Ureter (tissue), 1 donor: Measurements from ENCODE around the gene EPS8L3. TPM values are rescaled to one million over a fixed set of nuclear protein-coding genes. Genes with fewer than 3 reads are reported as not detected.

Experiments used
- DNase-seq: peaks from one replicate; pipeline ENCODE4 v3.0.0-alpha.2; 2020; ENCODE audit warnings: low spot score
- total RNA-seq: library from RNA; stranded (reverse); gene quantifications from one replicate; pipeline ENCODE4 v1.2.4, GENCODE V29; 2023
- donor health status: DM: yes; HTN: yes; CAD: no.

The EPS8L3 gene
- total RNA-seq, 1 donor from 2014 or later = 0.55 TPM

- peak; percentile 54 for DNase-seq
Observed at GRCh38 chr1:109793486-109794318, 30.0 kb upstream of the EPS8L3 start.

GRCh38 chr1:109793089-109793485 is 29.4 kb upstream of the EPS8L3 start:
- DNase-seq = peak; percentile 30

DNA sequence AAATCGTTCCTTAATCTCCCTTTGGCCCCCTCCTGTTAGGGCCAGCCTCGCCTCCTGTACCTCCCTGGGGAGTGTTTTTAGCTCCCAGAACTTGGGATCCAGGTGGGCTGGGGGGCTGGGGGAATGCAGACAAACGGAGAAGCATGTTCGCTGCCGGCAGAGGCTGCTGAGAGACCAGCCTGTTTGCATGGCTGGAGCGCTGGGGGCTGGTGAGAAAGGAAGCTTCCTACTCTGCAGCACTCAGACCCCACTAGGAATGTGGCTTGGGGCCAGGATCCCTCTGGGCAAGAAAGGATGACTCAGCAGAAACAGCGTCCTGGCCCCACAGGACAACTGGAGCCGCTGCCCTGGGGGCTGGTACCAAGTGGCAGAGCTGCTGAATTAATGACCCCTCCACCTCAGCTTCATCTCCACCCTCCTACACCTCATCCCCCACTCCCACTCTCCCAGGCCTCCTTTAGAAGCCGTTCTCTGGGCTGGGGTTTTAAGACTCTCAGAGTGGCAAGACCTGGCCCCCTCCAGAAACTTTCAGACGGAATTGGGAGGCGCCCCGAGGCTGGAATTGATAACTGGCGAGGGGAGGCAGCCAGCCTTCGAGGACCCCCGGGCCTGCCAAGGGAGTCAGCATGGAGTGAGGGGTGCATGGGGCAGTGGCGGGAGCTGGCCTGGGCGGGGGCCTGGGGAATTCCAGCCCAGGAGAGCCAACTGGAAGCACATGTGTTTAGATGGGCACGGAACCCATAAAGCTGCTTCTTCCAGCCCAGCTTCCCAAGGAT is 28.5 kb upstream of the EPS8L3 start:
- DNase-seq = peak; percentile 71

- peak; percentile 44 for DNase-seq
Observed at GRCh38 chr1:109791495-109792043, 27.8 kb upstream of the EPS8L3 start.

DNA sequence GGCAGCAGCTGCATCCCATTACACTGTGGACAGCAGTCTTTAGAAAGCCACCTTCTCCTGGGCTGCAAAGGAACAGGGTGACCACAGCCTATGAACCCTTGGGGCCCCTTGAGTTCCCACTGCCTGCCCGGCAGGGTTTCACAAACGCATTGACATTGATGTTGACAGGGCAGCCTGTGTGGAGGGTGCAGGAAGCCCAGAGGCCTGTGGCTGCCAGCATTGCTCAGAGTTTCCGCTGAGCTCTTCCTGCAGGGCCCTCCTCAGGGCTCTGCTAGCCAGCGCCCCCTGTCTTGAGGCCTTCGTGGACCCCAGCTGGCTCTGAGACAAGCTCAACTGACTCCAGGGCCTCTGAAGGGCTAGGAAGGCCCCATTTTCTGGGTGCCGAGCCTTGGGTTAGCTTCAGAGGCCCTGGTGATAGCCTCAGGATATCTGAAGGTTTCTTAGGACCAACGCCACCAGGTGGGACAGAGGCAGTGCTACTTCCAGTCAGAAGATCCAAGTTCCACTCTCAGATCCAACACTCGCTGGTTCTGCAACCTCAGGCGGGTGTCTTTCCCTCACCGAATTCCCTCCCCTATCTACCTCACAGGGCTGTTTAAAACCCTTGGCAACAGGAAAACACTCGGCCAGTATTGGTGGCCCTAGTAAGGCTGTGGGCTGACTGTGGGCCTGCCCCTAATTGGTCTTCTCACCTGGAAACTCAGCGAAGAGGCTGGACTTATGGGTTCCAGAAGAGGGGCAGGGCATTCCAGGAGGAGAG is 27.2 kb upstream of the EPS8L3 start:
- peak; percentile 54 for DNase-seq

GRCh38 chr1:109790329-109790728 is 26.6 kb upstream of the EPS8L3 start:
- no peak for DNase-seq

GRCh38 chr1:109789551-109790180 is 25.9 kb upstream of the EPS8L3 start:
- DNase-seq = peak; percentile 32

DNA sequence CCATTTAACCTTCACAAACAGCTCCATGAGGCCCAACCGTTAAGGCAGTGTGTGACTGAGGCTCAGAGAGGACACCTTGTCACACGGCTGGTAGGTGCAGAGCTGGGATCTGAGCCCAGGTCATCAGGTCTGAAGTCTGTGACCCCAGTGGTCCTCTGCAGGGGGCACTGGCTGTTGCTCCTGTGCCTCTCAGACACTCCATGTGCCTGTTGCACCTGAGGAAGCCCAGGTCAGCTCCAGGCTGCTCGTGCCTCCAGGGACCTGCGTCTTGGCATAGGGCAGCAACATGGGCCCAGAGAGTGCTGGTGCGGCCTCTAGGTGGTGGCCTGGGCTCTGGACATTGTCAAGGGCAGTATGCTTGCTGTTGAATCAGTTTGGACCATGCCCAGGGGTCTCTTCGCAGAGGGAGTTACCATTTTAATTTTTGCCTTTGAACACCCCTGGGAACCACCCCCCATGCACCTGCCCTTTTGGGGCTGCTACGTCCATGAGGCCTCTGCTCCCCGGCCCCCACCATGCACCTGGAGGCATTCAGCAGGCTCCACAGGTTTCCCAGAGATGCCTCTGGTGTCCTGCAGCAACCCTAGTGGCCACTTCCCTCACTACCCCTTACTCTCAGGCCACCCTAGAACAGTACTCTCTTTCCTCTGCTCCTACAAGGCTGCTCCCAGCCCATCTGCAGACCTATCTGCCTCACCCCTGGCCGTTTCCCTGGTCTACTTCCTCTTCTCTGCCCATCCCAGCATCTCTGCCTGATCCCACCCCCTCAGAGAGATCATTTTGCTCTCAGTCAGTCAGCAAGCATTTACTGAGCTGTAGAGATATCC is 25.2 kb upstream of the EPS8L3 start:
- peak; percentile 37 for DNase-seq

- DNase-seq = peak; percentile 44
Observed at GRCh38 chr1:109787845-109788601, 24.3 kb upstream of the EPS8L3 start.

DNA sequence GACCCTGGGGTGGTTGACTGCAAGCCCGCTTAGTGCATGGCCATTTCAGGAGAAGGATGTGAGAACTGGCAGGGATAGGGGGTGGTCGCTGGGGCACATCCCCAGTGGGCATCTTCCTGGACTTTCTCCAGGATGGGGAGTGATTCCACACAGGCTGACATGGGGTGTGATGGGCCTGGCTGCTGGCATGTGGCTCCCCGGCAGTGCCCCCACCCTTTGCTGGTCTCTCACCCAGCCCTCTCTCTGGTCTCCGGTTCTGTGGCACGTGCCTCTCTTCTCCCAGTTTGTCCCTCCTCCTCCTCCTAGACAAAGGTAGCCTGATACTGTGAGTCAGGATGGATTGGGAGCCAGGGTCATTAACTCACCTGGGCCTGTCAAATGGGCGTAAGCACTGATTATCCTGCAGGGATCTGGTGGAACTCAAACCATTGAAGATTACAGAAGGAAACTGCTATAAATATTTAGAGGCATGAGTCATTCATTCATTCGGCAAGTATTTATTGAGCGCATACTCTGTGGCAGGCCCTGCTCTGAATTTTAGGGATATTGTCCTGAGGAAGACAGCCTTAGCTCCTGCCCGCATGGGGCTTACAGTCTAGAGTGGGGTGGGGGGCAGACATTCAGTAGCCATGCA is 23.6 kb upstream of the EPS8L3 start:
- no peak for DNase-seq

DNA sequence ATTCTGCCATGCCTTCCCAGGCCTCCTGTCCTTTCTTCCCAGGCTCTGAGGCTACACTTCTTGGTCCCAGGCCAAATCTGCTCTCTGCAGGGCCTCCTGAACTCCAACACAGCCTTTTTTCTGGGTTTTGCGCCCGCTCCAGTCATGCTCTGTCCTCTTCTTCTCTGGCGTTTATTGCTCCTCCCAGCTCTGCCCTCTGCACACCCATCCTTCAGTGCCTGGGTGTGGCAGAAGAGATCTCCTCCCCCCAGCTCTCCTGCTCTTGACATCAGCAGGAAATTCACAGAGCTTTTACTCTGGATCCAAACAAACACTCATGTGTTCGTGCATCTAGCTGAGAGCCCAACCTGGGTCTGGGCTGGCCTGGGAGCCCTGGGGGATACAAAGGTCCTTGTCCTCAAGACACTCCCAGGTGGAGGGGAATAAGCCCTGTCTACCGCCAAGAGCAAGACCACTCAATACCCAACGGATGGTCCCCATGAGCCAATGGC is 22.9 kb upstream of the EPS8L3 start:
- no peak for DNase-seq

- no peak for DNase-seq
Observed at GRCh38 chr1:109786112-109786480, 22.4 kb upstream of the EPS8L3 start.

- no peak for DNase-seq
Observed at GRCh38 chr1:109785446-109786111, 21.9 kb upstream of the EPS8L3 start.

DNA sequence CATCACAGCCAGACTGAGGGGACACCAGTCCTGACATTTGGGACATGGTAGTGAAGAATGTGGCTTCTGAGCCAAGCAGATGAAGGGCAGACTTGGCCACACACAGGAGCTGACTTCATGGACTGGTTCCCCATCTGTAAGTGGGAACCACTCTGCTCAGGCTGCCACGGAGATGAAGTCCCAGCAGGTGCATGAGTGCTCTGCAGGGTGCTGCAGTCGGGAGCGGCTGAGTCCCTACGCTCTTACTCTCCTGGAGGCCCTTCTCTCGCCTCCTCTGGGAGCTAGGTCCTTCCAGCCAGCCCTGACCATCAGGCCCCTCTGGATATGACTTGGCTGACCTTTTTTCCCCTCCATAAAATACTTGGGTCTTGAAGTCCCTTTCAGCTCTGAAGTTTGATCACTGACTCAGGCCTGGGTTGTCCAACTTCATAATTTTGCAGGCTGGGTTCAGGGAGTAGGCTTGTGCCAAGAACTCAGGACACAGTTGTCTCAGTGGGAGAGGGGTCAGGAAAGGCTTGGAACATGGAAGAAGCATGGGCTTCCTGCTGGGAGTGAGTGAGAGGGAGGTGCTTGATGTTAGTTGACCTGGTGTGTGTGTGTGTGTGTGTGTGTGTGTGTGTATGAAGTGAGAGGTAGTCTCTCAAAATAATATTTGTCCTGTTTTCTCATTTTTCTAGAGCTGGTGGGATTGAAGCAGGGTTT is 21.0 kb upstream of the EPS8L3 start:
- no peak for DNase-seq

- peak; percentile 67 for DNase-seq
Observed at GRCh38 chr1:109783436-109783835, 19.7 kb upstream of the EPS8L3 start.

GRCh38 chr1:109782927-109783326 is 19.2 kb upstream of the EPS8L3 start:
- DNase-seq = no peak

GRCh38 chr1:109782514-109782913 is 18.8 kb upstream of the EPS8L3 start:
- DNase-seq = no peak

- DNase-seq = no peak
Observed at GRCh38 chr1:109781806-109782205, 18.1 kb upstream of the EPS8L3 start.
